GM13976 (cell line): ENCODE data around the gene SPA17.

Experiments
- DNase-seq: peaks from one replicate; pipeline ENCODE4 v3.0.0; 2012; ENCODE audit warnings: low spot score
- CTCF ChIP-seq: IDR thresholded peaks from 2 replicates; pipeline ENCODE4 v1.5.1; 2012; ENCODE audit warnings: borderline replicate concordance, mild to moderate bottlenecking; ENCODE audit not compliant: insufficient read depth; ENCODE audit errors: extremely low read depth, missing control alignments, control extremely low read depth
- in situ Hi-C: fragments of 300-500 bp; cut with MboI; formaldehyde crosslinking; loops from one replicate; pipeline ENCODE4 v1.12.0; 2022; ENCODE audit warnings: low sequenced_read_pairs, mixed read lengths, inconsistent platforms; ENCODE audit not compliant: unreplicated experiment

Gene SPA17

DNA sequence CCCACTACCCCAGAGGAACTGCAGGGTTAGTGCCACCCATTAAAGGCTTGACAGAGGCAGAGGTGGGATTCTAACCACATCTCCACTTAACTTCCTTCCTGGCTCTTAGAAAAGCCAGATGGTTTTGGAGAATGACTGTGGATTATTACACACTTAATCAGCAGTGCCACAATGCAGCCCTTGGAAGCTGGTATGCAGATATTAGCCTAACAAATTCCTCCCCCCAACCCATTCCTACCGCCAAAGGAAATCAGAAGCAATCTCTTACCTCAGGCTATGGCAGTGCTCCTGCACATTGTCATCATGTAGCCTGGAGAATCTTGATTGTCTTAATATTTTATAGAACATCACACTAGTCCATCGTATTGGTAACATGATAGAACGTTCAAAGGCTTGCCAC is 42.9 kb downstream of the SPA17 start:
- in situ Hi-C loops = no loop called here
- TF ChIP-seq CTCF = no peak
- DNase-seq = no peak

GRCh38 chr11:124717421-124717785 is 43.7 kb downstream of the SPA17 start:
- DNase-seq = no peak
- in situ Hi-C loops = no loop called here
- TF ChIP-seq CTCF = no peak

DNA sequence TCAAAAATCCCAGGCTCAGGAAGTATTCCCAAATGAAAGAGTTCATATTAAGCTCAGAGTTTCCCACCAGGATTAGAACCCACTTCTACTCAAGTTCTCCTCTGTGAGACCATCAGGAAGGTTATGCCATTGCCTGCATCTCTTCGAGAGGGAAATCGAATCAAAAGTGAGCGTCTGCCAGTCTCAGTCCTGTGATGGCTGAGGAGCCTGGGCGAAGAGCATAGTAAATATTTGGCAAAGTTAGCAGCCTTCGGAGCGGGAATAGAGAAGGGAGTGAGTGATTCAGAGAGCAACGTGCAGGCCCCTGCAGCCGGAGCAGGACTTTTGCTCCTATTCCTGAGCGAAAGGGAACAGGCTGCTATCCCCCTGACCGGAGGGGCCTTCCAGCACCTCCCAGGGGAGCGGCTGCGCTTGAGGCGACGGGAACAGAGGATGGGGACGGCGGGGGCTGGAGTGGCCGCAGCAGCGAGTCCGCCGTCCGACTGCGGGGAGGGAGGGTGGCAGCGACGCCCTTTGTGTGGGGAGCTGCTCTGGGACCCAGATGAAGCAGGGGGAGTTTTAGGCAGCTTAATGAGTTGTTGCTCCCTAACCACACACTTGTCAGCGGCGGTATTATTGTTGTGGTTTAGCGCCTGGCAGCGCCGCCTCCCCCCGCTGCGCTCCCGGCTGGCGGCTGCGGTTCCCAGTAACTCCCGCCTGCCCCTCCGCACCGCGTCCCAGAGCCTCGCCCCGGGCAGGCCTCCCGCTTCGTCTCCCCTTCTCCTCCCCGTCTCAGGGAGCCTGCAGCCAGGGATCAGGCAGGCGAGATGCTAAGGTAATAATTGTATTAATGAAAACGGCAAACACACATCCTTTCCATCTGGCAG is 44.3 kb downstream of the SPA17 start:
- in situ Hi-C loops = no loop called here
- no peak for TF ChIP-seq CTCF
- peak; percentile 48 for DNase-seq

DNA sequence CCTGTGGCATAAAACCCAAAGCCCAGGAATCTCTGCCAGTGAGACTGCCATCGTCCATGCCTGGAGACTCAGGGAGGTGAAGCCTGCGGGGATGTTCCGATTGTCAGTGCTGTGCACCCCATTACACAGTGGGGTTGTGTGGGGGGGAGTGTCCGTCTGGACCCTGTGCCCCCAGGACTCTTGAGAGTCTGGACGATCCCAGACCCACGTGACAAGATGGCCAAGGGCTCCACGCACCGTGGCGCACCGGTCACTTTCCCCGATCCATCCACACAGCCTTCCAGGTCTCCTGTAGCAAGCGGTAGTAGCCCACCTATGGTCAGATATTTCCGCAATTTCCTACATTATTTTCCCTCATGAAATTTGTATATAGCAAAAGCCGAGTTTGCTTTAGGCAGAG is 45.1 kb downstream of the SPA17 start:
- in situ Hi-C loops = no loop called here
- no peak for TF ChIP-seq CTCF
- DNase-seq = no peak

DNA sequence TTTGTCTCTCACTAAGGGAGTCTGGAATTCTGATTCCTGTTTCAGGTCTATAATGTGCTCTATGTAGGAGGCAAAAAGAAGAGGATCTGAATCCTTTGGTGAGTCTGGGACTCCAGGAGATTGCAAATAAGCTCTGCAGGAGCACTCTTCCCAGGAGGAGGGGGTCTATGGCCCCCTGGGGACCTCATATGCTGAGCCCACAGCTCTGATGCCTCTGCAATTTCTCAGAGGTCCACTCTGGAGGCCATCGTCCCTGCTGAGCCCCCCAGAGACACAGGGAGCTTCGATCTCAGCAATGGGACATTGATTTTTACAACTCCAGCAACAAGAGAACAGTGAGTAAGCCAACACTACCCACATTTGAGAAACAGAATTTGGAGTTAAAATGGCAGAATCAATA is 45.8 kb downstream of the SPA17 start:
- in situ Hi-C loops = no loop called here
- DNase-seq = no peak
- no peak for TF ChIP-seq CTCF

GRCh38 chr11:124722176-124722575 is 48.5 kb downstream of the SPA17 start:
- no peak for DNase-seq
- TF ChIP-seq CTCF = no peak
- in situ Hi-C loops = no loop called here

- no peak for TF ChIP-seq CTCF
- peak; percentile 53 for DNase-seq
- in situ Hi-C loops = no loop called here
These were observed 51.4 kb downstream of the SPA17 start for GRCh38 chr11:124724979-124725718.
